HG02981 (cell line): ENCODE data around the gene FBXO9.

Source experiments
- ATAC-seq: cut with Tn5 transposase; IDR thresholded peaks from one replicate; pipeline ENCODE4 v1.9.1; 2021; ENCODE audit warnings: mild to moderate bottlenecking, moderate library complexity; ENCODE audit not compliant: unreplicated experiment

The FBXO9 gene

DNA sequence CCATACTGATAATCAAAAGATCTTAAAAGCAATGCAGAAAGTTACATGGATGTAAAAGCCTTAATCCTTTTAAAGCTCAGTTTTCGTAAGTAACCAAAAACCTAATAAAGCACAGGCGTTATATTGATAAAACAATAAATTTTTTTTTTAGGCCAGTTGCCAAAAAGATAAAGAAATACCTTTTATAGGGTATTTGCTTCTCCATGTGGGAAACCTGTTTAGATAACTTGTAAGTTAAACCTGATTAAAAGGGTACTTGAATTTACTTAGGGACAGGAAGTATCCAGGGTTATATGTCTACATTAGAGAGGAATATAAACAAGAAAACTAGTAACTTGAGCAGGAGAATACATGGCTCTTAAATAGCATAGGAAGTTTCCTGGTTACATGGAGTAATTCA is 21.1 kb downstream of the FBXO9 start:
- no peak for ATAC-seq

- no peak for ATAC-seq
Observed at GRCh38 chr6:53089948-53090347, 24.7 kb downstream of the FBXO9 start.

GRCh38 chr6:53090576-53090975 is 25.4 kb downstream of the FBXO9 start:
- ATAC-seq, result no peak

DNA sequence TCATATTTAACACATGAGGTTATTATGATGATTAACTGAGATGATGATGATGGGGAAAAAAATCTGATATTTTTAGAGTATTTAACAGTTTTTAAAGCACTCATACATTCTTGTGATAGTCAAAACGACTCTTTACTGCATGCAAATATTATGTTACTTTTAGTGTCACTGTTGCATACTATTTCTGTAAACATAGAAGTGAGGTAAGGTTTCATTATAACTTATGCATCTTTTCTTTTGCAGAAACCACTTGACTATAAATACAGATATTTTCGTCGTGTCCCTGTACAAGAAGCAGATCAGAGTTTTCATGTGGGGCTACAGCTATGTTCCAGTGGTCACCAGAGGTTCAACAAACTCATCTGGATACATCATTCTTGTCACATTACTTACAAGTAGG is 30.1 kb downstream of the FBXO9 start:
- ATAC-seq, result no peak

- ATAC-seq, result no peak
Observed at GRCh38 chr6:53095716-53096115, 30.5 kb downstream of the FBXO9 start.

- no peak for ATAC-seq
Observed at GRCh38 chr6:53100561-53100960, 35.4 kb downstream of the FBXO9 start.

GRCh38 chr6:53101006-53101405 is 35.8 kb downstream of the FBXO9 start:
- no peak for ATAC-seq

GRCh38 chr6:53103993-53104675 is 38.9 kb downstream of the FBXO9 start:
- ATAC-seq, result no peak

DNA sequence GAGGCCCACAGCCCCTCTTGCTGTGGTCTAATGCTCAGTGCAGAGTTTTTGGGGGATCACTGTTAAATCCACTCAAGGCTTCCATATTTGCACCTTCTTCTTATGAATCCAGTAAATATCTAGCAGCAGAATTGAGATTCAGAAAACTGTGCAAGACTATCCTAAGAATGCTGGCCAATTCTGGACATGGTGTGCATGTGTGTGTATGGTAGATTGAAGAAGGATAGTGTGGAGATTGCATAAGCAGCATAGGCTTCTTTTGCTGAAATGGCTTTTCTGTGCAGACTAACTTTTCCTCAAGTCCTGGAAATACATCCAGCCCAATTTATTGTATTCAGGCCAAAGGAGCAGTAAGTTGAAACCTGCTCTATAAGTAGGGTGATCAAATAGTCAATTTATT is 39.7 kb downstream of the FBXO9 start:
- ATAC-seq, result no peak

DNA sequence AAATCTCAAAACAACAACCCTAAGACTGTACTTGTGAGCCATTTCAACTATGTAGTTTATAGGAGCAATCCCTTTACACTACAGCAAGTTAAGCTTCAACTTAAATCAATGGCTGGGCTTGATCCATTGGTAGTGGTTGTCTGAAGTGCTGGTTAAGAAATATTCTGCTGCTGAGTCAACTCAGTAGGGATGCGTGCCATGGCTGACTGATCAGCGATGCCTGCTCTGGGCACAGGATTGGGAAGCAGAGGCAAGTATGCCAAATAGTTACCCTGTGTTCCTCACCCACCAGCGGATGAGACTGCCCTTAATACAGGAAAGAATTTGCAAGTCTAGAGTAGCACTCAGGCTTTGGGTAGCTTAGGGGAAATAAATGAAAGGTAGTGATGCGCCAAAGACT is 41.9 kb downstream of the FBXO9 start:
- ATAC-seq, result no peak

GRCh38 chr6:53109612-53110011 is 44.4 kb downstream of the FBXO9 start:
- peak; percentile 68 for ATAC-seq

DNA sequence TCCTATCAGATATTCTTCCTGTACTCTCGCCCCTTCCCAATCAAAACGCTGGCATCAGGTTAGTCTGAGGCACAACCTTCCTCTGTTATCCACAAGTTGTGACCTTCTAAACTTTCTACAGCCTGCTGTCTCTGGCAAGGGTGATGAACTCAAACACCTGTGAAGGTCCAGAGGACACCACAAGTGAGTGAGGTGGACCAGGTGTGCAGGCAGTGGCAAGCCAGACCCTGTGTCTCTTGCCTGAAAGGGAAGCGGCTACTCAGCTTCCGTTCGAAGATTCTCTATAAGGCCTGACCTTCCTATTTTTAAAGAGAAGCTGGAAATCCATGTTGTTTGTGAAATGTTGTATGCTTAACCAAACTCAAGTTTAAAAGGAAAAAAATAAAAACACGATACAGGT is 46.7 kb downstream of the FBXO9 start:
- ATAC-seq, result no peak

GRCh38 chr6:53112404-53112803 is 47.2 kb downstream of the FBXO9 start:
- no peak for ATAC-seq

GRCh38 chr6:53112871-53113270 is 47.7 kb downstream of the FBXO9 start:
- no peak for ATAC-seq

GRCh38 chr6:53113742-53114141 is 48.5 kb downstream of the FBXO9 start:
- no peak for ATAC-seq

GRCh38 chr6:53115113-53115512 is 49.9 kb downstream of the FBXO9 start:
- no peak for ATAC-seq

GRCh38 chr6:53115741-53116140 is 50.5 kb downstream of the FBXO9 start:
- no peak for ATAC-seq

DNA sequence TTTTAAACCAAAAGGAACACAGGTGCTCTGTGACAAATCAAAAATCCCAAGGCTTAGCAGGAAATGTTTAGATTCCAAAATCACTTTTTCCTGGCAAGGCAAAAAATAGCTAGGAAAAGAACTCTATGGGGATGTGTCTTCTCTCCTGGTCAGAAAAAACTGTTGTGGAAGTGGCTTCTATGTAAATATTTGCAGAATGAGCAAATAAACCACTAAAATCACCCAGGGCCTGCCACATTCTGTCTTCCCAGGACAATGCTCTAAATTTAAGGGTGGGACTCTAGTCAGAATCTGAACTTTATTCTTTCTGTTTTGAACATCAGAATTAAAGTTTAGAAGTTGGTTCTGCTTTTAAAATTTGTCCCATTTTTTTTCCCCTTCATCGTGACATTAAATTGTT is 54.1 kb downstream of the FBXO9 start:
- ATAC-seq, result no peak

GRCh38 chr6:53119772-53120409 is 54.7 kb downstream of the FBXO9 start:
- ATAC-seq, result no peak

GRCh38 chr6:53124131-53124800 is 59.1 kb downstream of the FBXO9 start:
- ATAC-seq, result no peak

DNA sequence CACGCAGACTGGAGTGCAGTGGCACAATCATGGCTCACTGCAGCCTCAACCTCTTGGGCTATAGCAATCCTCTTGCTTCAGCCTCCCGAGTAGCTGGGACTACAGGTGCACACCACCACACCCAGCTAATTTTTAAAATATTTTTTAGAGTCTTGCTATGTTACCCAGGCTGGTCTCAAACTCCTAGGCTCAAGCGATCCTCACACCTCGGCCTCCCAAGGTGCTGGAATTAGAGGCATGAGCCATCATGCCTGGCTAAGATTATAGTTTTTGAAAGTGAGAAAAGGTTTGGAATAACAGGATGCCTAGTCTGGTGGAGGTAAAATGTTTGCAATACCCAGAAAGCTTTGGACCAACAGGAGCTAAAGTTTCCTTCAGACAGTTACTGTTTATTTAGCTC is 60.1 kb downstream of the FBXO9 start:
- no peak for ATAC-seq

DNA sequence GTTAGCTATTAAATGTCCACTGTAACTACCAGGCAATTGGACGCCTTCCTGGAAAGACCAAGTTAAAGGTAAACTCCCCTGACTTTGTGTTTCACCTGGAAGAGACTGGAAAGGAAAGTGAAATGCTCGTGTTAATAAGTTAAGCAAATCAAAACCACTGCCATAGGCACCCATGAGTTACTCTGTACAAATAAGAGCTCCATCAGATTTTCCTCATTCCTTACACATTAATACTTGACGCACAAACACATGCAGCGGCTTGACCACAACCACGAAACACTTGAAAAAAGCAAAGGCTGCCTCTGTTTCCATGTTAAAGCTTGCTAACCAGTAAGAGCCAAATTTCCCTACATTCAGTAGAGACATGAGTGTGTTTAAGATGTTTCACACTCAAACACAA is 63.6 kb downstream of the FBXO9 start:
- no peak for ATAC-seq
